Erythroblast (primary cell): ENCODE results near the gene SEC14L6.

Experiments used
- GATA1 ChIP-seq: IDR thresholded peaks from 2 replicates; pipeline ENCODE4 v1.6.1; 2011; ENCODE audit warnings: low read depth, mild to moderate bottlenecking, control low read depth, low read length, moderate library complexity
- POLR2A ChIP-seq: IDR thresholded peaks from 2 replicates; pipeline ENCODE4 v1.6.1; 2011; ENCODE audit warnings: mild to moderate bottlenecking, low read length

- TF ChIP-seq POLR2A (no peak), GATA1 (no peak)
Measured at GRCh38 chr22:30566125-30566524, 19.6 kb upstream of the SEC14L6 start.
